A549 (cell line): ENCODE measurements around the gene IER3IP1. TPM values are rescaled to one million over a fixed set of nuclear protein-coding genes. Genes with fewer than 3 reads are reported as not detected.
"Not testable (repeated sequence)": the region's sequence is repeated elsewhere in the genome, so short reads cannot be mapped to it uniquely, and the experiment has no call there.

Experiments
- ATAC-seq, 2 experiments: fragments of 200-7000 bp in 1 of 2; fragments of >200 bp in 1 of 2; cut with Nextera tagmentation in 1 of 2; cut with Tn5 transposase in 1 of 2; 3 replicates each; pipeline versions ENCODE4 v1.8.0 to v1.9.1; 2018 to 2020; ENCODE audit warnings: mild to moderate bottlenecking in 1 of 2, moderate library complexity in 1 of 2
- CTCF ChIA-PET: fragments of 300-600 bp; sonication (Branson Sonifier 250); formaldehyde crosslinking; extraction: SDS; loops from one replicate; lab custom pipeline; 2021; ENCODE audit warnings: antibody characterized with exemption, inconsistent platforms; lab: Yijun Ruan, JAX
- POLR2A ChIA-PET: fragments of 350-600 bp; formaldehyde crosslinking; extraction: SDS; loops from one replicate; lab custom pipeline; 2021; ENCODE audit warnings: antibody characterized with exemption, inconsistent platforms; lab: Yijun Ruan, JAX
- DNase-seq, 2 experiments: peaks; one replicate each; pipeline versions ENCODE4 v3.0.0 to v3.0.0-alpha.2; 2011 to 2016; ENCODE audit warnings: low read depth in 1 of 2, low spot score in 1 of 2
- FAIRE-seq: peaks from 2 replicates; lab custom pipeline; 2011; peaks lifted over from hg19 to GRCh38; lab: Jason Lieb, UNC
- H3K27ac ChIP-seq, 2 experiments: fragments of >200 bp; sonication (Bioruptor Twin); formaldehyde crosslinking; 3 replicates each; pipeline ENCODE4 v1.5.1; 2016 to 2017
- H3K4me1 ChIP-seq: fragments of >200 bp; sonication (Bioruptor Twin); formaldehyde crosslinking; 3 replicates; pipeline ENCODE4 v1.6.1; 2016
- H3K4me2 ChIP-seq: fragments of >200 bp; sonication (Bioruptor Twin); formaldehyde crosslinking; 3 replicates; pipeline ENCODE4 v1.6.1; 2016
- H3K4me3 ChIP-seq: fragments of >200 bp; sonication (Bioruptor Twin); formaldehyde crosslinking; 3 replicates; pipeline ENCODE4 v1.5.1; 2016
- H3K9me3 ChIP-seq: fragments of >200 bp; sonication (Bioruptor Twin); formaldehyde crosslinking; 3 replicates; pipeline ENCODE4 v1.6.1; 2016
- BCL3 ChIP-seq: fragments of >200 bp; sonication (Bioruptor Twin); formaldehyde crosslinking; IDR thresholded peaks from 3 replicates; pipeline ENCODE4 v1.6.1; 2016
- BHLHE40 ChIP-seq: IDR thresholded peaks from 2 replicates; pipeline ENCODE4 v1.6.1; 2012; ENCODE audit warnings: low read depth, low read length, inconsistent platforms
- CBX8 ChIP-seq: fragments of 200-600 bp; sonication (generic); IDR thresholded peaks from 2 replicates; pipeline ENCODE4 v1.6.1; 2016
- CTCF ChIP-seq: fragments of >200 bp; sonication (Bioruptor Twin); formaldehyde crosslinking; IDR thresholded peaks from 3 replicates; pipeline ENCODE4 v1.5.1; 2016
- EHMT2 ChIP-seq: fragments of 200-600 bp; sonication (generic); IDR thresholded peaks from 2 replicates; pipeline ENCODE4 v1.6.1; 2016; ENCODE audit warnings: antibody characterized with exemption, low read depth, mild to moderate bottlenecking, moderate library complexity
- ELK1 ChIP-seq: fragments of 150-350 bp; IDR thresholded peaks from 2 replicates; pipeline ENCODE4 v1.6.1; 2014; ENCODE audit warnings: low read depth, mild to moderate bottlenecking, low read length
- FOSL2 ChIP-seq, 2 experiments: fragments of 450-650 bp in 1 of 2; fragments of >200 bp in 1 of 2; sonication (Bioruptor Twin) in 1 of 2; formaldehyde crosslinking; IDR thresholded peaks; 2 replicates each; pipeline versions ENCODE4 v1.5.0 to v1.6.1; 2016 to 2020; ENCODE audit warnings: mild to moderate bottlenecking in 1 of 2, moderate library complexity in 1 of 2
- FOXS1 ChIP-seq: fragments of 250-450 bp; sonication (Bioruptor Pico); IDR thresholded peaks from 2 replicates; pipeline ENCODE4 v1.5.0; 2020; ENCODE audit warnings: mild to moderate bottlenecking, moderate library complexity
- GATA3 ChIP-seq: IDR thresholded peaks from 2 replicates; pipeline ENCODE4 v1.6.1; 2012; ENCODE audit warnings: borderline replicate concordance
- HEYL ChIP-seq: fragments of 250-450 bp; sonication (Bioruptor Pico); IDR thresholded peaks from 2 replicates; pipeline ENCODE4 v1.8.0; 2021; ENCODE audit warnings: mild to moderate bottlenecking, moderate library complexity
- HOXA7 ChIP-seq: fragments of 250-450 bp; sonication (Bioruptor Pico); IDR thresholded peaks from 2 replicates; pipeline ENCODE4 v1.5.0; 2020; ENCODE audit warnings: mild to moderate bottlenecking, moderate library complexity
- JUNB ChIP-seq: fragments of >200 bp; sonication (Bioruptor Twin); formaldehyde crosslinking; IDR thresholded peaks from 2 replicates; pipeline ENCODE4 v1.6.1; 2016
- KDM1A ChIP-seq: fragments of 200-600 bp; sonication (generic); IDR thresholded peaks from 2 replicates; pipeline ENCODE4 v1.6.1; 2016; ENCODE audit warnings: low read depth, mild to moderate bottlenecking
- NPAS2 ChIP-seq: fragments of 250-450 bp; sonication (Bioruptor Pico); IDR thresholded peaks from 2 replicates; pipeline ENCODE4 v1.8.0; 2022; ENCODE audit warnings: mild to moderate bottlenecking, moderate library complexity, borderline replicate concordance
- RFX5 ChIP-seq: fragments of 450-650 bp; IDR thresholded peaks from 2 replicates; pipeline ENCODE4 v1.7.1; 2014; ENCODE audit warnings: antibody characterized with exemption, mild to moderate bottlenecking, moderate library complexity
- RNF2 ChIP-seq: fragments of 200-600 bp; sonication (generic); IDR thresholded peaks from 2 replicates; pipeline ENCODE4 v1.6.1; 2016; ENCODE audit warnings: low read depth, mild to moderate bottlenecking, antibody characterized with exemption, moderate library complexity, borderline replicate concordance
- SMC3 ChIP-seq: fragments of >200 bp; sonication (Bioruptor Twin); formaldehyde crosslinking; IDR thresholded peaks from 3 replicates; pipeline ENCODE4 v1.6.1; 2018; ENCODE audit warnings: inconsistent platforms
- WGBS: methylation state at CpG from one replicate; pipeline ENCODE4 v1.1.6; 2017; ENCODE audit errors: missing lambda C conversion rate; 5-methylcytosine and 5-hydroxymethylcytosine counted together
- polyA plus RNA-seq, 4 experiments: library from polyadenylated mRNA; depleted of rRNA in 3 of 4; stranded (reverse); fragments of >200 nt; fragmentation: RNase III in 1 of 4; extraction: RNeasy Plus Mini Kit Qiagen cat#74134 plus additional on column Dnase treatment in 1 of 4; gene quantifications; 2 replicates in 3 of 4; 3 replicates in 1 of 4; pipeline ENCODE4 v1.2.3, GENCODE V29; 2011 to 2017

The IER3IP1 gene
- polyA plus RNA-seq, 2 of the 4 experiments (the other 2 are of a cell fraction) = 24.5 to 25.1 TPM

GRCh38 chr18:47163241-47163640, 12.9 kb downstream of the IER3IP1 start:
- peaks cover 6% of the 10 kb centered on the region for H3K4me1 ChIP-seq
- H3K27ac ChIP-seq = no peak overlapping the region
- TF ChIP-seq SMC3 = no peak
- TF ChIP-seq RNF2 = no peak
- TF ChIP-seq BCL3 = no peak
- no peak for TF ChIP-seq CBX8
- TF ChIP-seq RFX5 = no peak
- no peak for TF ChIP-seq CTCF
- TF ChIP-seq GATA3 = no peak
- no peak overlapping the region for H3K4me3 ChIP-seq
- POLR2A ChIA-PET = interaction anchor here (1.4 kb wide), 1 partner anchor 13 kb away, joined by 7 read pairs; the partner anchor contains the start of gene HDHD2
- WGBS = 78% methylated on average over 5 of the region's 5 CpGs
- CTCF ChIA-PET = no interaction called here
- ATAC-seq (0 out of 6 replicates have a peak, but pooled peaks of 1 of the 2 experiments have one; percentile 51), FAIRE-seq (no peak), DNase-seq (no peak)
- H3K9me3 ChIP-seq = no peaks in the 10 kb centered on the region
- no peak overlapping the region for H3K4me2 ChIP-seq

- ChIA-PET CTCF (no interaction called here), POLR2A (no interaction called here)
- H3K27ac ChIP-seq = no peak overlapping the region
These were observed 15.9 kb downstream of the IER3IP1 start for GRCh38 chr18:47160256-47160655.

GRCh38 chr18:47158404-47158803, 17.8 kb downstream of the IER3IP1 start:
- FAIRE-seq; ATAC-seq; H3K27ac ChIP-seq; CTCF ChIA-PET; H3K4me2 ChIP-seq; H3K4me1 ChIP-seq; H3K4me3 ChIP-seq; H3K9me3 ChIP-seq; POLR2A ChIA-PET; TF ChIP-seq FOSL2 (IDR thresholded peaks at IDR 0.05): not testable (repeated sequence)
- peak; percentile 55; the same call in 1 of the 2 replicates for TF ChIP-seq FOSL2 (CRISPR knock-in tag; IDR thresholded peaks at IDR 0.05)
- DNase-seq = peak in 1 of 2 experiments; percentile 18
- WGBS = 80% methylated on average over 12 of the region's 16 CpGs

More at GRCh38 chr18:47160256-47160655, 15.9 kb downstream of the IER3IP1 start:
- FAIRE-seq = no peak
- no peak overlapping the region for H3K4me2 ChIP-seq
- TF ChIP-seq RNF2 (no peak), ELK1 (no peak), JUNB (no peak), BCL3 (no peak), BHLHE40 (no peak), KDM1A (no peak), GATA3 (no peak), FOSL2 (IDR thresholded peaks at IDR 0.05) (no peak), FOSL2 (CRISPR knock-in tag; IDR thresholded peaks at IDR 0.05) (no peak), HOXA7 (CRISPR knock-in tag) (no peak), EHMT2 (no peak), FOXS1 (CRISPR knock-in tag) (no peak), SMC3 (no peak), NPAS2 (CRISPR knock-in tag) (no peak), HEYL (CRISPR knock-in tag) (no peak)
- 95% methylated on average over 5 of the region's 5 CpGs for WGBS
- ATAC-seq = no peak
- H3K9me3 ChIP-seq = no peaks in the 10 kb centered on the region
- no peak for DNase-seq
- H3K4me3 ChIP-seq = no peak overlapping the region
- peaks cover 6% of the 10 kb centered on the region for H3K4me1 ChIP-seq
